ENCODE results near the gene VOPP1. TPM values are rescaled to one million over a fixed set of nuclear protein-coding genes. Genes with fewer than 3 reads are reported as not detected.

Gene VOPP1
- total RNA-seq, 1 donor from 2014 or later, result 66.2 TPM

DNA sequence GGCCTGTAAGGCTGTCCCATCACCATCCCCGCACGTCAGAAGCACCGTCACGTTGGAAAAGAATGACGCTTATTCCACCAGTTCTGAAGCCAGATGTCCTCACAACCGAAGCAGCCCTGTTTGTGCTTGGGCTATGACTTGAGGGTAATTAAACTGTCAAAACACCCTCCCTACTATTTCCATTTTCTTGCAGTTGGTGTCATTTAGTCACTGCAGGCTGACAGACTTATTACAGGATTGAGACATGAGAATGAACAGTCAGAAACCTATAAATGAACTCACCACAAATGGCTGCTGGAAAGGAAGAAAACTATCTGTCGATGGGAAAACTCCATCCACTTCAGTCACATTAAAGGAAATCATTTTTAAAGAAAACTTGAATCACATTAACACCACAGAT, 85.3 kb downstream of the VOPP1 start:
- no peak for ATAC-seq
- Histone ChIP-seq H3K36me3 (peaks cover 30% of the 10 kb centered on the region), H3K4me3 (no peak overlapping the region), H3K27ac (no peak overlapping the region), H3K27me3 (ENCODE audit: low read depth) (no peaks in the 10 kb centered on the region), H3K9me3 (no peaks in the 10 kb centered on the region), H3K4me1 (no peaks in the 10 kb centered on the region)
- intact Hi-C loops (cut with DNase I), result no loop called here
- TF ChIP-seq, protein P1, sequence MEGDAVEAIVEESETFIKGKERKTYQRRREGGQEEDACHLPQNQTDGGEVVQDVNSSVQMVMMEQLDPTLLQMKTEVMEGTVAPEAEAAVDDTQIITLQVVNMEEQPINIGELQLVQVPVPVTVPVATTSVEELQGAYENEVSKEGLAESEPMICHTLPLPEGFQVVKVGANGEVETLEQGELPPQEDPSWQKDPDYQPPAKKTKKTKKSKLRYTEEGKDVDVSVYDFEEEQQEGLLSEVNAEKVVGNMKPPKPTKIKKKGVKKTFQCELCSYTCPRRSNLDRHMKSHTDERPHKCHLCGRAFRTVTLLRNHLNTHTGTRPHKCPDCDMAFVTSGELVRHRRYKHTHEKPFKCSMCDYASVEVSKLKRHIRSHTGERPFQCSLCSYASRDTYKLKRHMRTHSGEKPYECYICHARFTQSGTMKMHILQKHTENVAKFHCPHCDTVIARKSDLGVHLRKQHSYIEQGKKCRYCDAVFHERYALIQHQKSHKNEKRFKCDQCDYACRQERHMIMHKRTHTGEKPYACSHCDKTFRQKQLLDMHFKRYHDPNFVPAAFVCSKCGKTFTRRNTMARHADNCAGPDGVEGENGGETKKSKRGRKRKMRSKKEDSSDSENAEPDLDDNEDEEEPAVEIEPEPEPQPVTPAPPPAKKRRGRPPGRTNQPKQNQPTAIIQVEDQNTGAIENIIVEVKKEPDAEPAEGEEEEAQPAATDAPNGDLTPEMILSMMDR (IDR thresholded peaks at IDR 0.05), result no peak
- no peak for DNase-seq

DNA sequence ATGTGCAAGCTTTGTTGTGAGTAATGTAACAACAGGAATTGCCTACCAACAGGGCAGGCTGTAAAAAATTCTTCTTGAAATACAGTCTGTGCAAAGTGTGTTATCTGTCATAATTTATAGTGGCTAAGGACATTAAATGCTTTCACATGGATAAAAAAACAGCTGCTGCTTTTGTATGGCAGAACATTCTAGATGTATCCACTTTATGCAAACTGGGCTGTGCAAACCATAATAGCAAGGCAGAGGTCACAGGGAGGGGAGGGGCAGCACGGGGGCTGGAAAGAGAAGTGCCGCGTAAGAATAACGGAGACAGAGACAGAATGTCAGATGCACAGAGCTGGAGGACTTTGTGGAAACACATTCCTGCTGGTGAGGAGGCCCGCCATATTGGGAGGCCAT, 86.1 kb downstream of the VOPP1 start:
- ATAC-seq, result no peak
- DNase-seq, result no peak
- H3K36me3 ChIP-seq, result peaks cover 22% of the 10 kb centered on the region
- H3K4me3 ChIP-seq, result no peak overlapping the region
- H3K4me1 ChIP-seq, result no peaks in the 10 kb centered on the region
- H3K9me3 ChIP-seq, result no peaks in the 10 kb centered on the region
- intact Hi-C loops (cut with DNase I), result no loop called here
- H3K27me3 ChIP-seq (ENCODE audit: low read depth), result no peaks in the 10 kb centered on the region
- TF ChIP-seq, protein P1 (IDR thresholded peaks at IDR 0.05), result no peak
- no peak overlapping the region for H3K27ac ChIP-seq

DNA sequence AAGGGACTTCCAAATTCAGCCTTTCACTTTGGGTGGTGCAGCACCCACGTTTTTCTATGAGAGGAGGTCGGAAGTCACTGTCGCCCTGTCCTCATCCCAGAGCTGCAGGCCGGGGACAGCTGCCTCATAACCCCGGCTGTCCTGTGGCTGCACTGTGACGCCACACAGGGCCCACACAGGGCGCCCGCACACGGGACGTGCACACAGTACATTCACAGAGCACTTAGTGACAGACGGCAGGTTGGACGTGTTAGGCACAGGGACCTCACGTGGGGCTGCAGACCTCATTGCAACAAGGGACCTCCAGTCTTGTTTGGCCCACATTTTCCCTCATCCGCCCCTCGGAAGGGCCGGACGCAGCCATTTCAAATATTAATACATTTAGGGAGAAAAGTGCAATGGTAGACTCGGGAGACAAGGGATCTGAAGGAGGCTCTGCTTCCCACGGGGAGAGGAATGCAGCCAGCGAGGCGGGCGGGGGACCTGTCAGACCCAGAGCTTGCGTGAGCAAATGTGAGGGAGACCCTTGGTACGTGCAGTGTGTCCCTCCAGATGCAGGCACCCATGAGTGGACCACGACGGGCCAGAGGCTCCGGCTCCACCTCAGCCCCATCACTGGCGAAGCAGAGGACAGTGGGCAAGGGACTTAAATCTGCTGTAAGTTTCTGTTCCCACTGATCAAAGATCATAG, 86.7 kb downstream of the VOPP1 start:
- DNase-seq, result no peak
- TF ChIP-seq, protein P1 (IDR thresholded peaks at IDR 0.05), result no peak
- no peaks in the 10 kb centered on the region for H3K27me3 ChIP-seq (ENCODE audit: low read depth)
- H3K4me3 ChIP-seq, result no peak overlapping the region
- H3K4me1 ChIP-seq, result no peaks in the 10 kb centered on the region
- ATAC-seq, result peak in 1 of 2 donors; percentile 29
- intact Hi-C loops (cut with DNase I), result no loop called here
- H3K27ac ChIP-seq, result no peak overlapping the region
- H3K9me3 ChIP-seq, result no peaks in the 10 kb centered on the region
- peaks cover 17% of the 10 kb centered on the region for H3K36me3 ChIP-seq

GRCh38 chr7:55484834-55485233, 87.5 kb downstream of the VOPP1 start:
- Histone ChIP-seq H3K4me1 (no peaks in the 10 kb centered on the region), H3K27me3 (ENCODE audit: low read depth) (no peaks in the 10 kb centered on the region), H3K4me3 (no peak overlapping the region), H3K27ac (no peak overlapping the region), H3K9me3 (no peaks in the 10 kb centered on the region), H3K36me3 (peaks cover 9% of the 10 kb centered on the region)
- TF ChIP-seq, protein P1 (IDR thresholded peaks at IDR 0.05), result no peak
- intact Hi-C loops (cut with DNase I), result no loop called here
- DNase-seq (no peak), ATAC-seq (no peak)

GRCh38 chr7:55484241-55484640, 88.1 kb downstream of the VOPP1 start:
- intact Hi-C loops (cut with DNase I), result no loop called here
- ATAC-seq (no peak), DNase-seq (no peak)
- H3K27me3 ChIP-seq (ENCODE audit: low read depth), result no peaks in the 10 kb centered on the region
- peaks cover 3% of the 10 kb centered on the region for H3K36me3 ChIP-seq
- TF ChIP-seq, protein P1 (IDR thresholded peaks at IDR 0.05), result no peak
- H3K4me1 ChIP-seq, result no peaks in the 10 kb centered on the region
- H3K27ac ChIP-seq, result no peak overlapping the region
- no peak overlapping the region for H3K4me3 ChIP-seq
- H3K9me3 ChIP-seq, result no peaks in the 10 kb centered on the region
